ENCODE measurements around the gene UBE2V1.
"Not testable (repeated sequence)": the region's sequence is repeated elsewhere in the genome, so short reads cannot be mapped to it uniquely, and the experiment has no call there.

DNA sequence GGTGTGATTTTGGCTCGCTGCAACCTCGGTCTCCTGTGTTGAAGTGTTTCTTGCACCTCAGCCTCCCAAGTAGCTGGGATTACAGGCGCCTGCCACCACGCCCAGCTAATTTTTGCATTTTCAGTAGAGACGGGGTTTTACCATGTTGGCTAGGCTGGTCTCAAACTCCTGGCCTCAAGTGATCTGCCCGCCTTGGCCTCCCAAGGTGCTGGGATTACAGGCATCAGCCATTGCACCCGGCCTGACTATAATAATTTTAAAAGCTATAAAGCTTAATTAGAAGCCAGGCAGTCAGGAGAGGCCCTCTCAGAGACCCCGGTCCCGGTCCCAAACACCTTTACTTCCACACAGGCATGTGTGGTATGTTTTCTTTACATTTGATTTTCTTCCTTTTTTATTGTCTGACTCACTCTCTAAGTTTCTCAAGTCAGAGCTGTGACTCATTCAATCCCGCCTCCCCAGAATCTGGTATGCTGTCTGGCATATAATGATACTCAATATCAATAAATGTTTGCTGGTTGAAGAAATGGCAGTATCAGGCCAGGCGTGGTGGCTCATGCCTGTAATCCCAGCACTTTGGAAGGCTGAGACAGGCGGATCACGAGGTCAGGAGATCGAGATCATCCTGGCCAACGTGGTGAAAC lies 9.4 kb downstream of the UBE2V1 start:
- TF ChIP-seq ZNF622 (IDR thresholded peaks at IDR 0.05); GABPA (IDR thresholded peaks at IDR 0.05; ENCODE audit: low read depth); TARDBP (IDR thresholded peaks at IDR 0.05; ENCODE audit: borderline replicate concordance); MYC (IDR thresholded peaks at IDR 0.05; ENCODE audit: insufficient read depth, insufficient read length, insufficient replicate concordance, low read length, severe bottlenecking); CTCF (IDR thresholded peaks at IDR 0.05 in 2 of 3, conservative IDR thresholded peaks at IDR 0.05 in 1 of 3; ENCODE audit: control insufficient read depth in 2 of 3, extremely low read depth in 1 of 3, insufficient read depth in 1 of 3, low read depth in 3 of 3, low read length in 3 of 3); FOXK2 (IDR thresholded peaks at IDR 0.05): not testable (repeated sequence)
- TF ChIP-seq, protein P1, sequence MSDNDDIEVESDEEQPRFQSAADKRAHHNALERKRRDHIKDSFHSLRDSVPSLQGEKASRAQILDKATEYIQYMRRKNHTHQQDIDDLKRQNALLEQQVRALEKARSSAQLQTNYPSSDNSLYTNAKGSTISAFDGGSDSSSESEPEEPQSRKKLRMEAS (IDR thresholded peaks at IDR 0.05; ENCODE audit: low read depth, low read length): not testable (repeated sequence)

All from GM12878 (cell line).